Prostate gland (tissue), 2 donors: Measurements from ENCODE around the gene IL2RA.

Experiments used
- CTCF ChIP-seq, 4 experiments: fragments of 200-600 bp in 2 of 4; fragments of 450-650 bp in 2 of 4; sonication (generic) in 2 of 4; IDR thresholded peaks; 1 replicate in 3 of 4; 2 replicates in 1 of 4; pipeline ENCODE4 v1.5.1; 2016 to 2019; ENCODE audit warnings: antibody characterized with exemption in 4 of 4, mild to moderate bottlenecking in 2 of 4, moderate library complexity in 2 of 4
- POLR2A ChIP-seq: fragments of 450-650 bp; IDR thresholded peaks from one replicate; pipeline ENCODE4 v1.6.1; 2016; ENCODE audit warnings: antibody characterized with exemption, mild to moderate bottlenecking

DNA sequence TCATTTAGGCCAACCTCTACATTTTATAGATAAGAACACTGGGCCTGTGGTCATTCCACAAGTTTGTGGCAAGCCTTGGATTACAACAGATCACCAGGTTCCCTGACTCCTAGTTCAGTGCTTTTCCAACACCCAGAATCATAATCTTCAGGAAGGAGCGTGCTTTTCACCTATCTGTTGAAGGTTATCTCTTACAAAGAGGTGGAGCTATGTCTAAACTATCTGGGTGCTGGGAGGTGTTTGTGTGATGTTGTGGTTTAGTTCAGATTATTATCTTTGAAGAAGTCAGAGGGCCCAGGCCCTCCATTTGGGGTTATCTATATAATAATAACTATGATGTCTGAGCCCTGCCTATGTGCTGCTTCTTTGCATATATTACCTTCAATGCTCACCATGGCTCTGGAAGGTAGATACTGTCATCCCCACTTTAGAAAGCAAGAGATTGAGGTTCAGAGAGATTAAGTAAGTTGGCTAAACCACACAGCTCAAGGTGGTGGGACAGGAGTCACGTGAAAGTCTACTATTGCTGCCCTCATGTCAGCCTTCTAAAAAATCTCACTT lies 24.0 kb downstream of the IL2RA start:
- TF ChIP-seq POLR2A (no peak), CTCF (IDR thresholded peaks at IDR 0.05) (no peak)
